Astrocyte of the spinal cord (primary cell): Measurements from ENCODE around the gene GMNN.

Source experiments
- DNase-seq: peaks from one replicate; pipeline ENCODE4 v3.0.0; 2011; ENCODE audit warnings: low read depth, low spot score
- H3K4me3 ChIP-seq: 2 replicates; pipeline ENCODE4 v1.5.1; 2011; ENCODE audit warnings: low read depth, mild to moderate bottlenecking, low read length, moderate library complexity
- CTCF ChIP-seq: IDR thresholded peaks from 2 replicates; pipeline ENCODE4 v1.5.1; 2012; ENCODE audit warnings: low read depth, mild to moderate bottlenecking, low read length, inconsistent platforms
- in situ Hi-C: cut with HindIII; loops from 2 replicates; pipeline ENCODE4 v1.10.0; 2017; ENCODE audit warnings: low sequenced_read_pairs

The GMNN gene

GRCh38 chr6:24832794-24833193, 58.1 kb downstream of the GMNN start:
- TF ChIP-seq CTCF: no peak
- in situ Hi-C loops: no loop called here
- no peak for DNase-seq

GRCh38 chr6:24833711-24834386, 59.1 kb downstream of the GMNN start:
- no peak for DNase-seq
- no peak for TF ChIP-seq CTCF
- H3K4me3 ChIP-seq: no peak overlapping the region
- in situ Hi-C loops: no loop called here

More at GRCh38 chr6:24832794-24833193, 58.1 kb downstream of the GMNN start:
- H3K4me3 ChIP-seq: no peak overlapping the region
